Endothelial cell of umbilical vein (primary cell): ENCODE measurements around the gene PPARD. TPM values are rescaled to one million over a fixed set of nuclear protein-coding genes. Genes with fewer than 3 reads are reported as not detected.

Source experiments
- BruUV-seq: library from RNA; stranded (reverse); fragments of 400-500 nt; replicated peaks from 2 replicates; lab custom pipeline; 2021; lab: Mats Ljungman, UMichigan
- CTCF ChIA-PET: fragments of 300-600, 350-600 bp; sonication (Branson Sonifier 250); formaldehyde crosslinking; loops from one replicate; lab custom pipeline; 2021; ENCODE audit warnings: antibody characterized with exemption, inconsistent platforms; lab: Charles Lee
- POLR2A ChIA-PET: fragments of 300-600, 350-600 bp; sonication (Branson Sonifier 250); formaldehyde crosslinking; loops from one replicate; lab custom pipeline; 2021; ENCODE audit warnings: antibody characterized with exemption, inconsistent platforms; lab: Charles Lee
- DNase-seq: peaks from one replicate; pipeline ENCODE4 v3.0.0-alpha.2; 2011; ENCODE audit warnings: low read depth, low spot score
- FAIRE-seq: peaks from 2 replicates; lab custom pipeline; 2011; peaks lifted over from hg19 to GRCh38; lab: Jason Lieb, UNC
- H2AFZ ChIP-seq: 2 replicates; pipeline ENCODE4 v1.6.0; 2012; ENCODE audit warnings: low read depth, low read length, control low read depth, inconsistent platforms
- H3K27ac ChIP-seq: 2 replicates; pipeline ENCODE4 v1.5.1; 2011; ENCODE audit warnings: low read depth, mild to moderate bottlenecking, control low read depth, low read length, moderate library complexity; ENCODE audit not compliant: insufficient read depth
- H3K27me3 ChIP-seq, 2 experiments: 2 replicates each; pipeline versions ENCODE4 v1.6.0 to v1.6.1; 2011; ENCODE audit warnings: low read length in 2 of 2, mixed read lengths in 1 of 2; ENCODE audit not compliant: control insufficient read depth in 2 of 2, insufficient read depth in 2 of 2
- H3K36me3 ChIP-seq, 2 experiments: 2 replicates in 1 of 2; 3 replicates in 1 of 2; pipeline ENCODE4 v1.5.1; 2011; ENCODE audit warnings: low read length in 2 of 2, mild to moderate bottlenecking in 1 of 2, moderate library complexity in 1 of 2; ENCODE audit not compliant: control insufficient read depth in 2 of 2, insufficient read depth in 2 of 2; ENCODE audit errors: extremely low read depth in 1 of 2
- H3K4me1 ChIP-seq: 3 replicates; pipeline ENCODE4 v1.5.1; 2011; ENCODE audit warnings: mild to moderate bottlenecking, low read length; ENCODE audit not compliant: control insufficient read depth, insufficient read depth; ENCODE audit errors: extremely low read depth
- H3K4me2 ChIP-seq: 2 replicates; pipeline ENCODE4 v1.6.1; 2011; ENCODE audit warnings: low read length, control low read depth, mixed read lengths; ENCODE audit not compliant: insufficient read depth
- H3K4me3 ChIP-seq, 3 experiments: fragments of 200-600 bp in 1 of 3; sonication (generic), shearing (Covaris generic) in 1 of 3; replicated peaks in 1 of 3; 2 replicates each; pipeline ENCODE4 v1.5.1; 2011 to 2016; ENCODE audit warnings: control low read depth in 3 of 3, low read length in 3 of 3, mild to moderate bottlenecking in 2 of 3, inconsistent platforms in 1 of 3, low read depth in 1 of 3, moderate library complexity in 1 of 3; ENCODE audit not compliant: insufficient read depth in 1 of 3
- H3K79me2 ChIP-seq: 2 replicates; pipeline ENCODE4 v1.6.0; 2012; ENCODE audit warnings: low read length, inconsistent platforms; ENCODE audit not compliant: control insufficient read depth, insufficient read depth
- H3K9ac ChIP-seq: replicated peaks from 2 replicates; pipeline ENCODE3; 2011; ENCODE audit warnings: low read length, control low read depth; ENCODE audit not compliant: insufficient read depth; ENCODE audit errors: extremely low read depth
- H3K9me1 ChIP-seq: replicated peaks from 3 replicates; pipeline ENCODE4 v1.6.0; 2011; ENCODE audit warnings: mild to moderate bottlenecking, low read length; ENCODE audit not compliant: control insufficient read depth, insufficient read depth; ENCODE audit errors: extremely low read depth
- H3K9me3 ChIP-seq: replicated peaks from 2 replicates; pipeline ENCODE4 v1.5.1; 2012; ENCODE audit warnings: low read length, inconsistent platforms; ENCODE audit not compliant: control insufficient read depth, insufficient read depth
- H4K20me1 ChIP-seq: replicated peaks from 2 replicates; pipeline ENCODE3; 2011; ENCODE audit warnings: mild to moderate bottlenecking, low read length; ENCODE audit not compliant: control insufficient read depth, insufficient read depth; ENCODE audit errors: extremely low read depth
- CTCF ChIP-seq, 2 donors: IDR thresholded peaks; 1 replicate in 1 of 2; 2 replicates in 1 of 2; pipeline ENCODE4 v1.5.1; 2011; ENCODE audit warnings: low read length in 2 of 2, mild to moderate bottlenecking in 2 of 2, moderate library complexity in 2 of 2, control low read depth in 1 of 2, inconsistent platforms in 1 of 2, low read depth in 1 of 2; ENCODE audit not compliant: insufficient read depth in 1 of 2; ENCODE audit errors: extremely low read depth in 1 of 2
- EZH2 ChIP-seq: IDR thresholded peaks from 2 replicates; pipeline ENCODE4 v1.6.1; 2012; ENCODE audit warnings: borderline replicate concordance, low read depth, mild to moderate bottlenecking, moderate library complexity, low read length, inconsistent platforms; ENCODE audit not compliant: severe bottlenecking
- FOS ChIP-seq: IDR thresholded peaks from 2 replicates; pipeline ENCODE4 v1.6.1; 2011; ENCODE audit warnings: mild to moderate bottlenecking, low read length, moderate library complexity, borderline replicate concordance; ENCODE audit not compliant: insufficient read depth
- GATA2 ChIP-seq: IDR thresholded peaks from 2 replicates; pipeline ENCODE4 v1.7.0; 2011; ENCODE audit warnings: low read depth, mild to moderate bottlenecking, moderate library complexity, mixed read lengths, low read length; ENCODE audit not compliant: insufficient read length, insufficient read depth
- JUN ChIP-seq: IDR thresholded peaks from 2 replicates; pipeline ENCODE4 v1.6.1; 2011; ENCODE audit warnings: borderline replicate concordance, low read depth; ENCODE audit not compliant: insufficient read length, insufficient read depth
- MYC ChIP-seq: IDR thresholded peaks from one replicate; pipeline ENCODE4 v1.6.1; 2011; ENCODE audit warnings: mild to moderate bottlenecking, low read depth, low read length
- POLR2A ChIP-seq: IDR thresholded peaks from 2 replicates; pipeline ENCODE4 v1.6.1; 2012; ENCODE audit warnings: low read depth, mild to moderate bottlenecking, control low read depth, low read length
- POLR2AphosphoS5 ChIP-seq: IDR thresholded peaks from 2 replicates; pipeline ENCODE4 v1.6.1; 2012; ENCODE audit warnings: low read depth, mild to moderate bottlenecking, control low read depth, low read length, moderate library complexity; ENCODE audit not compliant: insufficient read depth
- dilution Hi-C: fragments of 300-500 bp; cut with MboI; formaldehyde crosslinking; loops from one replicate; pipeline ENCODE4 v1.15.0; 2019; ENCODE audit warnings: low sequenced_read_pairs; ENCODE audit not compliant: extremely low pct_ligation_motif_present
- intact Hi-C: fragments of 100-400 bp; cut with micrococcal nuclease; formaldehyde crosslinking; loops from one replicate; pipeline ENCODE4 v1.10.0; 2022
- polyA plus RNA-seq, 4 experiments: library from polyadenylated mRNA; depleted of rRNA in 3 of 4; stranded (reverse) in 3 of 4; unstranded in 1 of 4; fragments of >200 nt; gene quantifications; 2 replicates each; pipeline versions ENCODE4 v1.2.1 to v1.2.3, GENCODE V29; 2011 to 2012; ENCODE audit warnings: missing spikeins in 1 of 4
- total RNA-seq: library from RNA; stranded (reverse); gene quantifications from 2 replicates; pipeline ENCODE4 v1.2.3, GENCODE V29; 2021
- TF ChIP-seq, protein P1 (sequence below): IDR thresholded peaks from 2 replicates; pipeline ENCODE4 v1.6.1; 2011; ENCODE audit not compliant: insufficient read depth, insufficient read length

The PPARD gene
- total and polyA plus RNA-seq, 2 donors (not counting 3 experiments of a cell fraction or from before 2014, with no cell fraction given) = 23.4 to 29.2 TPM

DNA sequence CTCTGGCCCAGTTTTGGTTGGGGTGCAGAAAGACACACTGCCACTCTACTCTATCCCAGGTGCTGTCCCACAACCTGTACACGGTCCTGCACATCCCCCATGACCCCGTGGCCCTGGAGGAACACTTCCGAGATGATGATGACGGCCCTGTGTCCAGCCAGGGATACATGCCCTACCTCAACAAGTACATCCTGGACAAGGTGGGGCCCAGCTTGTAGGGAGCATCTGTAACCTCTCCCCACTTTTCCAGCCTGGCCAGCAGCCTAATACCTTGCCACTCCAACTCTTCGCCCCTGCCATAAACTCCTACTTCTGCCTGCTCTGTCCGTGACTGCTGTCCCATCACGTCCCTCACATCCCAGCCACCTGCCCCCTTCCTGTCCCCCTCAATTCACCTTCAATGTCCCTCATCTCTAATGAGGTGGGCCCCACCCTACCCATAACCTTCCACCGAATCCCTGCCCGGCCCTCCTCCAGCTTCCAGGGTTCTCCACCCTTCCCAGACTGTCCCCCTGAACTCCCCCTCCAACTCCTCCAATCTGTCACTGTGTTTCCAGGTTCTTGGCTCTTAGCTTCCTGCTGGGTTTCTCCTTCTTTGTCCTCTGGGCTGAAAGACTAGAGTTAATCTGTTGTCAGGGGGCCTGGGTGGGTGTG, 32.6 kb upstream of the PPARD start:
- no peak overlapping the region for H3K27ac ChIP-seq
- POLR2A ChIA-PET = interaction anchor here (0.6 kb wide), 1 partner anchor 199 kb away, joined by 3 read pairs; no protein-coding TSS in a partner anchor
- no peak overlapping the region for H3K4me3 ChIP-seq
- DNase-seq = no peak
- H3K9me1 ChIP-seq = no peaks in the 10 kb centered on the region
- dilution Hi-C loops (no loop called here), intact Hi-C loops (no loop called here)
- H2AFZ ChIP-seq = no peak overlapping the region
- no peak overlapping the region for H3K9ac ChIP-seq
- CTCF ChIA-PET = interaction anchor here (0.9 to 1.4 kb wide), 2 partner anchors 13 to 211 kb away, joined by 3 read pairs; no protein-coding TSS in a partner anchor
- no TSS peak for BruUV-seq
- H3K36me3 ChIP-seq = no peaks in the 10 kb centered on the region
- FAIRE-seq = no peak
- no peak overlapping the region for H3K4me2 ChIP-seq
- TF ChIP-seq MYC (no peak), JUN (no peak), CTCF (IDR thresholded peaks at IDR 0.05; ENCODE audit: extremely low read depth in 1 of 2, insufficient read depth in 1 of 2, low read depth in 1 of 2, low read length in 2 of 2) (no peak), EZH2 (no peak), FOS (no peak), POLR2AphosphoS5 (no peak), POLR2A (no peak), GATA2 (no peak)
- TF ChIP-seq, protein P1, sequence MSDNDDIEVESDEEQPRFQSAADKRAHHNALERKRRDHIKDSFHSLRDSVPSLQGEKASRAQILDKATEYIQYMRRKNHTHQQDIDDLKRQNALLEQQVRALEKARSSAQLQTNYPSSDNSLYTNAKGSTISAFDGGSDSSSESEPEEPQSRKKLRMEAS = no peak
- H3K27me3 ChIP-seq = no peaks in the 10 kb centered on the region
- no peaks in the 10 kb centered on the region for H4K20me1 ChIP-seq
- H3K9me3 ChIP-seq = no peaks in the 10 kb centered on the region
- no peaks in the 10 kb centered on the region for H3K79me2 ChIP-seq
- peaks cover 6% of the 10 kb centered on the region for H3K4me1 ChIP-seq
